T47D (cell line): Measurements from ENCODE around the gene GCC2.
"Not testable (repeated sequence)": the region's sequence is repeated elsewhere in the genome, so short reads cannot be mapped to it uniquely, and the experiment has no call there.

ENCODE experiments used
- DNase-seq, 2 experiments: peaks; one replicate each; pipeline versions ENCODE4 v3.0.0 to v3.0.0-alpha.2; 2011 to 2012; ENCODE audit warnings: low read depth in 1 of 2, low spot score in 1 of 2
- JUND ChIP-seq: IDR thresholded peaks from 2 replicates; pipeline ENCODE4 v1.6.1; 2012; ENCODE audit warnings: low read depth
- in situ Hi-C: cut with HindIII; loops from 2 replicates; pipeline ENCODE4 v1.10.0; 2016; ENCODE audit warnings: low sequenced_read_pairs, low pct_unique_long_range_greater_than_20kb

Gene GCC2

DNA sequence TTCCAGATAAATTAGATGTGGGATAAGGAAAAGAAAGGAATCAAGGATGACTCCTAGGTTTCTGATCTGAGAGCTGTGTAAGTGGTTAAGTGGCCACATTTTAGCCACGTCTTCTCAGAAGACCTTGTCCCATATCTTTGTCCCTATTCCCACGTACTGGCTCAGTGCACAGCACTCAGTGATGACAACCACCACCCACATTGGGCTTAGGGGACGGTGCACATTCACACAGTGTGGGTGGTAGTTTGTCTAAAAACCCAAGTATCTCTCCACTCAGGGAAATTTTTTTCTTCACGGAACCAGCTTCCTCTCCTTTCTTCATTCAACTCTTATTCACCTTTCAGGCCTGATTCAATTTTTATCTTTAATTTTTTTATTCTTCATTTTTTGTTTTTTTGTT, 30.6 kb upstream of the GCC2 start:
- no peak for TF ChIP-seq JUND
- no peak for DNase-seq
- in situ Hi-C loops, result no loop called here

DNA sequence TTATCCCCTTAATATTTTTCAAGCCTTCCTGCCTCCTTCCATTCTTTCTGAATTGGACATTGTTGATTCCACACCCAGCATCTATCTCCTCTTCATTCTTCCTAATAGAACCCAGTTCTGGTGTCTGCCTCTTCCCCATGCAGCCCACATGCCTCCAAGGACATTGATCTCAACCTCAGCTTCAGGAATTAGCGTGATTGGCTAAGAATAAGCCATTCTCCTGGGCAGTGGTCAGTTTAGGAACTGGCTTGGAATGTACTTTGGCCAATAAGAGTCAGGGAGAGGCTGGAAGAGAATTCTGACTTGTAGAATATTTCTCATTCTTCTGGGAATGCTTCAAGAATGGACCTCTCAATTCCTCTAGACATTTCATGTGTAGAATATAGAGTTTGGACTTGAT, 25.9 kb upstream of the GCC2 start:
- in situ Hi-C loops, result no loop called here
- TF ChIP-seq JUND, result no peak
- no peak for DNase-seq

DNA sequence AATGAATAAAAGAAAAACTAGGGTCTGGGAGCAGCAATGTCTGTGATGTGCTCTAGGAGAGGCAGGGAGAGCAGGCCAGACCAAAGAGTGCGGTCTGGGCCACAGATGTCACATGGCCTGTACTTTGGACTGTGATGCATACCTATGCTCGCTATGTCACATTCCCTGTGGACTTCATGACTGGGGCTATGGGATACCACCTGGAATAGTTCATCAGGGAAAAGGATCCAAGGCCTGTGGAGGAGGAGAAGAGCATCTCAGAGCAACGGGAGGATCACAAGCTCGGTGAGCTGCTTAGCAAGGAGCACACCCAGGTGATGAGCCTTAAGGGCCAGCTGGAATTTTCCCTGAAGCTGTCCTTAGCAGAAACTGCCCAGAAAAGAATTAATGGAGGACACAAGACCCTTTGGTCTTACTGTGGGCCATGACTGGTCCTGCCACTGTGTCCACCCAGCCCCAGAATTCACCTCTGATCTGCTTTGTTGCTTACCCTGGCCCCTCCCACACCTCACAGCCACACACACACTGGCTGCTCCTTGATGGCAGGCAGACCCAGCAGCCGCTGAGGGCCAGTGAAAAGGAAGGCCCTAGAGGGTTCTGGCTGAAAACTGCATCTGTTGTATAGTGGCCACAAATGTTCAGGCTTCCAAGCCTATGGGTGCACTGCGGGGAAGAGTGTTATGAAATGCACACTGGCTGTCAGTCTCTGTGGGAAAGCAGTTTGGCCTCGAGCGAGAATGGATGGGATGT, 25.3 kb upstream of the GCC2 start:
- no peak for TF ChIP-seq JUND
- in situ Hi-C loops, result no loop called here
- DNase-seq, result no peak

DNA sequence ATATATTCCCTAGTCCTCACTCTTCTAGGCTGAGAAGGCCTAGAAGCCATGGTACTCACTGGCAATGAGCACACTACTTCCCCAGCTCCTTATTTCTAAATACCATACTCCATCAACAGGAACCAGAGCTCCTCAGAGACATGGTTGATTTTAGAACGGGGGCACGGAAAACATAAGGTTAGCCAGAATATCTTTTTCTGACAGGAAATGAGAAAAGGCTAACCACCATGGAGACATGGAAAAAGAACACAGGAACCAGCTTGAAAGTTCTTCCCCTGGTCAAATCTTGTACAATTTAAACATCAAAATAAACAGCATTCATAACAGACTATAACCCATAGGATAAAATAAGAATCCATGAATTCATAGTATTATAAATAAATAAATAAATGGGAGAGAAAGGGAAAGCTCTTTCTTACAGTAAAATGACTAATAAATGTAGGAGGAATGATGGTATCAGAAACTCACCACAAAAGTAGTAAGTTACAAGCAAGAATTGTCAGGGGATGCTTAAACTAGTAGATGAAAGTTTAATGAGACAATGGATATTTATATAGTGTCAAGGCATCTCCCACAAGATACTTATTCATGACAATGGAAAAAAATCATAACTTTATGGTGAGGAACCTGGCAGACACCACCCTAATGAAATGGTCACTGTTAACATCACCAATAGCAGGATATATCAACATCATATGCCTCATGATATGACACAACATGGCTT, 20.6 kb upstream of the GCC2 start:
- in situ Hi-C loops, result no loop called here
- TF ChIP-seq JUND, result no peak
- no peak for DNase-seq

DNA sequence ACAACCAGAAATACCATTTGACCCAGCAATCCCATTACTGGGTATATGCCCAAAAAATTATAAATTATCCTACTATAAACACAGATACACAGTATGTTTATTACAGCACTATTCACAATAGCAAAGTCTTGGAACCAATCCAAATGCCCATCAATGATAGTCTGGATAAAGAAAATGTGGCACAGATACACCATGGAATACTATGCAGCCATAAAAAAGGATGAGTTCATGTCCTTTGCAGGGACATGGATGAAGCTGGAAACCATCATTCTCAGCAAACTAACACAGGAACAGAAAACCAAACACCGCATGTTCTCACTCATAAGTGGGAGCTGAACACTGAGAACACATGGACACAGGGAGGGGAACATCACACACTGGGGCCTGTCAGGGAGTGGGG, 13.4 kb upstream of the GCC2 start:
- in situ Hi-C loops, DNase-seq: not testable (repeated sequence)

- in situ Hi-C loops, result no loop called here
- DNase-seq, result no peak
- TF ChIP-seq JUND, result no peak
Observed at GRCh38 chr2:108436976-108437375, 12.0 kb upstream of the GCC2 start.

DNA sequence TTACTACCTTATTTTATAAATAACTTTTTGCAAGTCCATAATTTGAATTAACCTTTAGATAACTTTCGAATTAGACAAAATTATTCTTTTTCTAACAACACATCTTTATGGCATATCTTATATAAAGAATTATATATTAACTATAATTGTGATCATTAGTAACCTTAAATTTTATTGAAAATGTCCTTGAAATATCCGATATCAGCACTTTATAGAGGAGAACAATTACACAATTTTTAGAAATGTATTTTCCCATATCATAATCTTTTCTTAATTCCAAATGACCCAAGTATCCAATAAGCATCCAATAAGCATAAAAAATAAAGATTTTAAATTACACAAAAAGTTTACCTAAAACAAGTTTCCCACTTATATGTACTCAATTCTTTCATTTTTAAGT, 7.3 kb upstream of the GCC2 start:
- no peak for TF ChIP-seq JUND
- in situ Hi-C loops, result no loop called here
- DNase-seq, result no peak

DNA sequence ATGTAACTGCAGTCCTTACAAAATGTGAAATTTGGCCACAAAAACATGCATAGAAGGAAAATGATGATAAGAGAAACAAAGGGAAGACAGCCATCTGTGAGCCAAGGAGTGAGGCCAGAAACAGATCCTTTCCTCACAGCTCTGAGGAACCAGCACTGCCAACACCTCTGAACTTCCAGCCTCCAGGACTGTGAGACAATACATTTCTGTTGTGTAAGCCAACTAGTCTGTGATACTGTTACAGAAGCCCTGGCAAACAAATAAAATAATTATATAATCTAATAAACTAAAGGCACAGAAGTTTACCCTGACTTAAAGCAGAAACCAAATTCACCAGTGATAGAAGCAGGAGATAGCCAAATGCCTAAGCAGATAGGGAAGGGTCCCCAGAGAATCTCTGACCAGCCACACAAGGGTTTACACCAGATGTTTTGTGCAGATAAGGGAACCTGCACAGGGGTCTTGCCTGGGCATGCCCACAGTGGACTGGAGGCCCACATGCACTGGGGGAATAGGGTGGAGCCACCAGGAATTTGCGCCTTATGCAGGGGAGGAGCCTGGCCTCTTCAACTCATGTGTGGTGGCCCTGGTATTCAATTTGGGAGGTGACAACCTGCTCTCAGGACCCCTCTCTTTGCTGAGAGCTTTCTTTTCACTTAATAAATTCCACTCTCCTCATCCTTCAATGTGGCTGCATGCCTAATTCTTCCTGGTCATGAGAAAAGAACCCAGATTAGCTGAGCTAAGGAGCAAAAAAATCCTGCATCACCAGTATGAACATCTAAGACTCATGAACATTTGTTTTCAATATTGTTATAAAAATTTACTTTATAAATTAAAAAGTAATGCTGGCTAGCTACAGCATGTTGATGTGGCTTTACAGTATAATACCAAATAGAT, 3.8 kb upstream of the GCC2 start:
- in situ Hi-C loops, result no loop called here
- DNase-seq, result no peak
- TF ChIP-seq JUND, result no peak

- DNase-seq, result no peak
- in situ Hi-C loops, result no loop called here
- no peak for TF ChIP-seq JUND
Observed at GRCh38 chr2:108446703-108447102, 2.3 kb upstream of the GCC2 start.

DNA sequence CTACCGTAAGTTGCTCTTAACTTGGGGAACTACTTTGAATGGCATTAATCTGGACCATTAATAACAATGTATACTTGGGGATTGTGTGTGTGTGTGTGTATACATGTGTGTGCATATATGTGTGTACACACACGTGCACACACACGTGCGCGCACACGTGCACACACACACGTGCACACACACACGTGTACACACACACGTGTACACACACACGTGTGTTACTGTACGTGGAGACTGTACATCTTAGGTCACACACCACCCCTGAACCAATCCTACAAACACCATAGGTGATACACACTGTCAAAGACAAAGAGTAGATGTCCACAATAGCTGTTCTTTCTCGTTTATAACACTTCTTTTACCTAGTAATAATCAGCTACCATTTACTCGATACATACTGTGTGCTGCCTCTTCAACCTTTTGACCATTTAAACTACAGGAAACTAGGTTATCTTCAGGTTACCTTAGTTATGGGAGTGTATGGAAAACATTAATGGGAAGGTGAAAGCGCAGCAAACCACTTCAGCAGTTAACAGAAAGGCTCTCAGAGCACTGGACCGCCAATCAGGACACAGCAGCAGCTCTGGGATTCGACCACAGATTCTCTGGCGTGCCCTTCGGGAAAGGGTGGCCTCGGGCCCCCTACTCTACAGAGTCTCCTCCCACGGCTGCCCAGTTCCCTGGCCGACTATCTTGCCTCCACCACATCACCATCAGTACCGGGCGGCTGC, 894 bp upstream of the GCC2 start:
- TF ChIP-seq JUND, result no peak
- no peak for DNase-seq
- in situ Hi-C loops, result no loop called here

DNA sequence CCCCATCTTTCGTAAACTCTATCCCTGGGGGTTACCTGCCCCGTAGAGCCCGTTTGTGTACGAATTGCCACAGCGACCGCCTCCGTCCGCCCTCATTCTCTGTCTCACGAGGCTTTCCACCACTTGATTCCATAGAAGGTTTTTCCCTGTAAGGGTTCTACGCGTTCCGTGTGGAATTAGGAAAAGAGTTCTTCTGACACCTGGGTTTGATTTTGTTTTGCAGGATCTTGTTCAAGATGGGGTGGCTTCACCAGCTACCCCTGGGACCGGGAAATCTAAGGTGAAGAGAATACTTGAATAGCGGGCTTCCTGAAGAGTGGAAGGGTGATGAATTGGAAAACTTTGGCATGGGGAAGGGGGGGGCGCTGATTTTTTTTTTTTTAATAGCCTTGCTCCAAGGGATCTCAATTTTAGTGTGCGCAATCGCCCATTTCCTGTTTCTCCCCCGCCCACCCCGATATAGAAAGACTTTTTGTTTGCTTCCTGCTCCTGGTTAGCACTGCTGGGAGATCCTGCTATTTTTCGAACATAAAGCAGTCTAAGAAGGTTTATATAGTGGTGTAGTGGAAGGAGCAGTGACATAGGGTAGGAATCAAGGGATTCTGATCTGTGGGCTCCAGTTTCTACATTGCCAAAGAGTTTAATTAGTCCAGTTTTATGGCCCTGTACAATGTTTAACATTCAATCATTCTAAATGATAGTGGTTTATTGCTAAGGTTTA, 564 bp downstream of the GCC2 start:
- no peak for DNase-seq
- no peak for TF ChIP-seq JUND
- in situ Hi-C loops, result no loop called here

GRCh38 chr2:108450863-108451262, 1.9 kb downstream of the GCC2 start:
- TF ChIP-seq JUND, result no peak
- DNase-seq, result no peak
- in situ Hi-C loops, result no loop called here
